Caki2 (cell line): ENCODE measurements around the gene ZNF534. TPM values are rescaled to one million over a fixed set of nuclear protein-coding genes. Genes with fewer than 3 reads are reported as not detected.
"Not testable (repeated sequence)": the region's sequence is repeated elsewhere in the genome, so short reads cannot be mapped to it uniquely, and the experiment has no call there.

Source experiments
- DNase-seq: peaks from one replicate; pipeline ENCODE4 v3.0.0-alpha.2; 2015; ENCODE audit warnings: low read depth
- in situ Hi-C: cut with HindIII; loops from 2 replicates; pipeline ENCODE4 v1.10.0; 2016; ENCODE audit warnings: low sequenced_read_pairs, low pct_unique_long_range_greater_than_20kb, mixed read lengths
- total RNA-seq: library from RNA; depleted of rRNA; stranded (reverse); fragments of >200 nt; shearing (Covaris generic); gene quantifications from 2 replicates; pipeline ENCODE4 v1.2.3, GENCODE V29; 2014; ENCODE audit warnings: low replicate concordance; rRNA removed

Gene ZNF534
- total RNA-seq, 1 experiment from 2014 or later, result not detected

DNA sequence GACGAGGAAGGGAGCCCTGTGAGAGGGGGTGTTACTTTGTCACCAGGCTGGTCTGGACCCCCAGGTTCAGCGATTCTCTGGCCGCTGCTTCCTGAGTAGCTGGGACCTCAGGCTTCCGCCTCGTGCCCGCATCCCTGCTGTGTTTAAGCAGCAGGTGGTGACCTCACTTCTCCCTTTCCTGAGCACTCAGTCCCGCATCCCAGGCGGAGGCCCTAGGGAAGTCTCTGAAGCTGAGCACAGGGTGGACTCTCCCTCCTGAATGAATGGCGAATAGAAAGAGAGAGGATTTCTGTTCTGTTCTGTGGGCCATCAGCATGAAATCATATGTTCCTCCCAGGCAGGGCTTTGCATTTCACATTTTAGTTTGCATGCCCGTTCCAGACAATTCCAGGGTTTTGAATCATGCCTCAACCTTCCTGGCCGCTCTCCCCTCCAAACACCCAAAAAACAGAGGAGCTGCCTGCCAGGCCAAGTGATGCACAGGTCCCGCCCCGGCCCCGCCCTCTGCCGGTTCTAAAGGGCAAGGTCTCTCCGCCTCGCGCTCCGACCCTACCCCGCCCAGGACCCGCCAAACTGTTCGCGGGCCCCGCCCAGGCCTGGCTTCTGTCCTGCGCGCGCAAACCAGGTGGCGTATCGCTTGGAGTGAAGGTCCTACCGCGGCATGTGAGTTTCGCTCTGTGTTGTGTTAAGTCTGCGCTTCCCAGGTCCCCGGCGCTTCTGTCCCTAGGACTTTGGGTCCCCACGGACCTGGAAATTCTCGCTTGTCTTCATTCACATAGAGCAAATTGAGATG, 63.4 kb downstream of the ZNF534 start:
- DNase-seq, result no peak
- in situ Hi-C loops, result no loop called here

DNA sequence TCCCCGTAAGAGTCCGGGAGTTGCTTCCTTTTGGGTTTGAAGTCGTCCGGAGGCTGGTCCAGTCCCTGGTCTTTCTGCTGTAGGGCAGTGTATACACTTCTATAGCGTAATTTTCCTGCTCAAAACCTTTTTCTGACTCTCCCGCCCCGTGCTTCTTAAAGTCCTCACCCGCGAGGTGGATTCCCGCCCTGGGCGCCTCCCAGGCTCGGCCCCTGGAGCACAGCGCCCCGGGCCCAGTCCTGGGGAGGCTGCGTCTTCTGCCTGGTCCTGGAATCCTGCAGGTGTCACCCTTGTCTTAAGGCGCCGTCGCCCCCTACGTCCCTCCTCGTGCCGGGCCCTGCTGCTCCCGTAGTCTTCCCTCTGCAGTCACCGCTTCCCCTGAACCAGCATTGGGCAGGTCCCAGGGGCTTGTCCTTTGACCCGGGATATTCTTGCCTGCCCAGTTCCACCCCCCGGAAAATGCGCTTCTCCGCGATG, 64.1 kb downstream of the ZNF534 start:
- in situ Hi-C loops, result no loop called here
- no peak for DNase-seq

DNA sequence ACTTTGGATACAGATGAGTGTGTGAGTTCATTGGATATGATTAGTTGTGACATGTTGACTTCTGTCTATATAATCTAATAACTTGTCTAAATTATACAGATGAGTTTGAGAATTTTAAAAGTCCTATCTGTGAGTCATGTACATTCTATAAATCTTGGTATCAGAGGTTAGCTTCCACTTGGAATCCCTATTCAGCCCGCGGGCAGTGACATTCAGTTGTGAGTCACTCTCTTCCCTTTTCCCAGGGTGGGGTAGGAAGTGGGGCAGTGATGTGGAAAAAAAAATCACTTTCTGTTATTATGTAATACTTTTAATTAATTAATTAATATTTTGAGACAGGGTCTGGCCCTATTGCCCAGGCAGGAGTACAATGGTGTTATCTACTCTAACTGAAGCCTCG, 65.6 kb downstream of the ZNF534 start:
- in situ Hi-C loops, result no loop called here
- DNase-seq, result no peak

DNA sequence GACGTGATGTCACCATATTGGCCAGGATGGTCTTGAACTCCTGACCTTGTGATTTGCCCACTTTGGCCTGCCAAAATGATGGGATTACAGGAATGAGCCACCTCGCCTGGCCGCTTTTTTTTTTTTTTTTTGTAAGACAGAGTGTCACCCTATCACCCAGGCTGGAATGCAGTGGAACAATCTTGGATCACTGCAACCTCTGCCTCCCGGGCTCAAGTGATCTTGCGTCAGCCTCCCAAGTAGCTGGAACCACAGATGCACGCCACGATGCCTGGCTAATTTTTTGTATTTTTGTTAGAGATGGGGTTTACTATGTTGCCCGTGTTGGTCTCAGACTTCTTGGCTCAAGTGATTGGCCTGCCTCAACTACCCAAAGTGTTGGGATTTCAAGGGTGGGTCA, 69.6 kb downstream of the ZNF534 start:
- DNase-seq, result no peak
- in situ Hi-C loops, result no loop called here

DNA sequence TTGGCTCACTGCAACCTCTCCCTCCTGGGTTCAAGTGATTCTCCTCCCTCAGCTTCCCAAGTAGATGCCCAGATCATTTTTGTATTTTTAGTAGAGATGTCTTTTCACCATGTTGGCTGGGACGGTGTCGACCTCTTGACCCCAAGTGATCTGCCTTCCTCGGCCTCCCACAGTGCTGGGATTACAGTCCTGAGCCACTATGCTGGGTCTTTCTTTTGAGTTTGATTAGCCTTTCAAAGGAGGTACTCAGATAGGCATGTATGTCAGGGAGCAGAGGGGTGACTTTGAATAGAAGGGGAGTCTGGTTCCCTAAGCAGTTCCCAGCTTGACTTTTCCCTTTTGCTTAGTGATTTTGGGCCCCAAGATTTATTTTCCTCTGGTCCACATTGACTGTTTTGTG, 71.5 kb downstream of the ZNF534 start:
- in situ Hi-C loops, DNase-seq: not testable (repeated sequence)

DNA sequence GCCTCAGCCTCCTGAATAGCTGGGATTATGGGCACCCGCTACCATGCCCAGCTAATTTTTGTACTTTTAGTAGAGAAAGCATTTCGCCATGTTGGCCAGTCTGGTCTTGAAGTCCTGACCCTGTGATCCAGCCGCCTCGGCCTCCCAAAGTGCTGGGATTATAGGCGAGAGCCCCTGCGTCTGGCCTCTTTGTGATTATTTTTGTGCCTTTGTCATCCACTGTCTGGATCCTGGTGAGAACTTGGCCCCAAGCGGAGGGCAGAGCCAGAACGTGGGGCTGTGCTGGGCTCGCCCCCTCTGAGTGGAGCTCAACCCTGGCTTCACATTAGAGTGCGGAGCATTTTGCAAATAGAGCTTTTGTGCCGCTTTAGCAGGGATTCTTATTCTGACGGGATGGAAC, 72.0 kb downstream of the ZNF534 start:
- in situ Hi-C loops, DNase-seq: not testable (repeated sequence)

Other genes with a start within 250 kb of the ZNF534 start
- gene PPP2R1A, start 239.1 kb upstream of the ZNF534 start, total RNA-seq, result 236 and 278 TPM in 2 replicates
- 11.9 and 37.7 TPM in 2 replicates for gene ZNF766, start 159.6 kb upstream of the ZNF534 start, total RNA-seq
- gene ZNF480, start 132.0 kb upstream of the ZNF534 start, total RNA-seq, result 4.5 and 7.4 TPM in 2 replicates
- 1.2 and 2.2 TPM in 2 replicates for gene ZNF610, start 92.9 kb upstream of the ZNF534 start, total RNA-seq
- 1.4 and 3.9 TPM in 2 replicates for gene ZNF880, start 59.2 kb upstream of the ZNF534 start, total RNA-seq
- gene ZNF528, start 31.3 kb upstream of the ZNF534 start, total RNA-seq, result 29.2 and 32.5 TPM in 2 replicates
- gene ZNF578, start 24.4 kb downstream of the ZNF534 start, total RNA-seq, result not detected in 2 replicates
- gene ZNF808, start 98.5 kb downstream of the ZNF534 start, total RNA-seq, result 7.0 and 8.1 TPM in 2 replicates
- gene ZNF701, start 141.1 kb downstream of the ZNF534 start, total RNA-seq, result 4.0 and 10.2 TPM in 2 replicates
- 11.9 and 19.2 TPM in 2 replicates for gene ZNF83, start 209.2 kb downstream of the ZNF534 start, total RNA-seq